Gastroesophageal sphincter (tissue), 4 donors: Measurements from ENCODE around the gene RNU5D-1. TPM values are rescaled to one million over a fixed set of nuclear protein-coding genes. Genes with fewer than 3 reads are reported as not detected.

Source experiments
- ATAC-seq: fragments of 150-250 bp; one replicate; pipeline ENCODE4 v1.9.1; 2016; ENCODE audit warnings: mild to moderate bottlenecking, moderate library complexity
- H3K27ac ChIP-seq, 4 donors: fragments of 200-600 bp; sonication (generic) in 3 of 4; 1 replicate in 3 of 4; 2 replicates in 1 of 4; pipeline ENCODE4 v1.5.1; 2016 to 2019
- H3K27me3 ChIP-seq: fragments of 200-600 bp; sonication (generic); one replicate; pipeline ENCODE4 v1.5.1; 2019
- H3K36me3 ChIP-seq, 2 donors: fragments of 200-600 bp; sonication (generic); one replicate each; pipeline ENCODE4 v1.5.1; 2019; ENCODE audit warnings: control low read depth in 1 of 2
- H3K4me1 ChIP-seq, 3 donors: fragments of 200-600 bp; sonication (generic); 1 replicate in 2 of 3; 2 replicates in 1 of 3; pipeline ENCODE4 v1.5.1; 2016 to 2019; ENCODE audit warnings: control low read depth in 2 of 3
- H3K4me3 ChIP-seq, 2 donors: fragments of 200-600 bp; sonication (generic); one replicate each; pipeline ENCODE4 v1.5.1; 2019; ENCODE audit warnings: mild to moderate bottlenecking in 1 of 2, moderate library complexity in 1 of 2
- H3K9me3 ChIP-seq, 3 donors: fragments of 200-600 bp; sonication (generic); one replicate each; pipeline ENCODE4 v1.5.1; 2017 to 2019; ENCODE audit warnings: control low read depth in 2 of 3
- CTCF ChIP-seq, 4 experiments: fragments of 200-600 bp in 2 of 4; fragments of 450-650 bp in 2 of 4; sonication (generic) in 1 of 4; IDR thresholded peaks; one replicate each; pipeline ENCODE4 v1.5.1; 2017 to 2019; ENCODE audit warnings: antibody characterized with exemption in 4 of 4, mild to moderate bottlenecking in 2 of 4, moderate library complexity in 2 of 4
- EP300 ChIP-seq: sonication (generic); formaldehyde crosslinking; IDR thresholded peaks from one replicate; pipeline ENCODE4 v1.6.1; 2017; ENCODE audit warnings: antibody characterized with exemption, mild to moderate bottlenecking
- POLR2A ChIP-seq, 2 donors: fragments of 450-650 bp; IDR thresholded peaks; one replicate each; pipeline ENCODE4 v1.6.1; 2017; ENCODE audit warnings: antibody characterized with exemption in 2 of 2, mild to moderate bottlenecking in 2 of 2, moderate library complexity in 1 of 2
- POLR2AphosphoS5 ChIP-seq: sonication (generic); formaldehyde crosslinking; IDR thresholded peaks from one replicate; pipeline ENCODE4 v1.6.1; 2017; ENCODE audit warnings: antibody characterized with exemption
- WGBS, 2 donors: methylation state at CpG; one replicate each; pipeline ENCODE4 v1.1.5; 2018; ENCODE audit warnings: low coverage in 1 of 2; 5-methylcytosine and 5-hydroxymethylcytosine counted together
- total RNA-seq, 4 donors: library from RNA; depleted of rRNA; stranded (reverse); fragments of >200 nt; gene quantifications; one replicate each; pipeline ENCODE4 v1.1.0, GENCODE V29; 2016

RNU5D-1 gene
- total RNA-seq, 4 donors from 2014 or later, result not detected

- H3K27ac ChIP-seq, result no peak overlapping the region
- no peaks in the 10 kb centered on the region for H3K9me3 ChIP-seq
- H3K36me3 ChIP-seq, result no peaks in the 10 kb centered on the region
- H3K4me1 ChIP-seq, result peaks cover 0 to 2% (median 0%) of the 10 kb centered on the region in 3 donors
- no peak for ATAC-seq
- 79 to 87% methylated on average over 4 to 9 of the region's 9 CpGs for WGBS, 2 donors
- TF ChIP-seq POLR2A (IDR thresholded peaks at IDR 0.05) (no peak), CTCF (IDR thresholded peaks at IDR 0.05) (no peak), POLR2AphosphoS5 (no peak), EP300 (no peak)
- peaks cover 21% of the 10 kb centered on the region for H3K27me3 ChIP-seq
- no peak overlapping the region for H3K4me3 ChIP-seq
Observed at GRCh38 chr1:44723064-44723463, 7.9 kb downstream of the RNU5D-1 start.

- ATAC-seq, result peak; percentile 73
- peaks cover 21% of the 10 kb centered on the region for H3K27me3 ChIP-seq
- TF ChIP-seq CTCF (IDR thresholded peaks at IDR 0.05) (no peak), POLR2AphosphoS5 (peak; percentile 55), EP300 (no peak), POLR2A (IDR thresholded peaks at IDR 0.05) (peak; percentile 71 to 96)
- H3K9me3 ChIP-seq, result no peaks in the 10 kb centered on the region
- peaks cover 0 to 12% (median 0%) of the 10 kb centered on the region in 3 donors for H3K4me1 ChIP-seq
- 32 to 45% methylated on average over 14 of the region's 14 CpGs for WGBS, 2 donors
- no peak overlapping the region for H3K4me3 ChIP-seq
- no peak overlapping the region for H3K27ac ChIP-seq
- no peaks in the 10 kb centered on the region for H3K36me3 ChIP-seq
Observed at GRCh38 chr1:44721485-44722361, 9.2 kb downstream of the RNU5D-1 start.

- TF ChIP-seq POLR2A (IDR thresholded peaks at IDR 0.05) (no peak), EP300 (no peak), CTCF (IDR thresholded peaks at IDR 0.05) (no peak), POLR2AphosphoS5 (no peak)
- H3K4me3 ChIP-seq, result no peak overlapping the region
- no peak for ATAC-seq
- peaks cover 0 to 12% (median 0%) of the 10 kb centered on the region in 3 donors for H3K4me1 ChIP-seq
- H3K9me3 ChIP-seq, result no peaks in the 10 kb centered on the region
- peaks cover 12% of the 10 kb centered on the region for H3K27me3 ChIP-seq
- 73 to 81% methylated on average over 2 to 4 of the region's 4 CpGs for WGBS, 2 donors
- no peak overlapping the region for H3K27ac ChIP-seq
- no peaks in the 10 kb centered on the region for H3K36me3 ChIP-seq
Observed at GRCh38 chr1:44720281-44720680, 10.7 kb downstream of the RNU5D-1 start.

GRCh38 chr1:44719318-44719717 is 11.7 kb downstream of the RNU5D-1 start:
- WGBS, 2 donors, result 40 to 53% methylated on average over 1 to 3 of the region's 5 CpGs

More at GRCh38 chr1:44719318-44719717, 11.7 kb downstream of the RNU5D-1 start:
- no peak for ATAC-seq
- no peaks in the 10 kb centered on the region for H3K36me3 ChIP-seq
- H3K4me3 ChIP-seq, result no peak overlapping the region
- H3K27me3 ChIP-seq, result peaks cover 2% of the 10 kb centered on the region
- no peaks in the 10 kb centered on the region for H3K9me3 ChIP-seq
- no peak overlapping the region for H3K27ac ChIP-seq
- peaks cover 0 to 20% (median 0%) of the 10 kb centered on the region in 3 donors for H3K4me1 ChIP-seq
- TF ChIP-seq POLR2A (IDR thresholded peaks at IDR 0.05), result no peak
- no peak for TF ChIP-seq POLR2AphosphoS5
- TF ChIP-seq EP300, result no peak
- no peak for TF ChIP-seq CTCF (IDR thresholded peaks at IDR 0.05)
